Mucosa of descending colon (tissue), 3 donors: ENCODE results near the gene WNK2. TPM values are rescaled to one million over a fixed set of nuclear protein-coding genes. Genes with fewer than 3 reads are reported as not detected.
A peak's percentile ranks its signal among the peaks of the same experiment; 100 is the strongest.

ENCODE experiments used
- ATAC-seq: fragments of 200-7000 bp; cut with Tn5 transposase; one replicate; pipeline ENCODE4 v1.9.1; 2020; ENCODE audit warnings: mild to moderate bottlenecking, moderate library complexity
- DNase-seq, 3 donors: peaks; one replicate each; pipeline ENCODE4 v3.0.0-alpha.2; 2020
- H3K36me3 ChIP-seq: fragments of 200-600 bp; one replicate; pipeline ENCODE4 v1.8.0; 2021; ENCODE audit warnings: low read depth, mild to moderate bottlenecking
- H3K4me1 ChIP-seq: fragments of 200-600 bp; one replicate; pipeline ENCODE4 v1.8.0; 2021; ENCODE audit warnings: low read depth, mild to moderate bottlenecking
- H3K4me3 ChIP-seq: fragments of 200-600 bp; one replicate; pipeline ENCODE4 v1.8.0; 2021; ENCODE audit warnings: mild to moderate bottlenecking
- H3K9me3 ChIP-seq: fragments of 200-600 bp; one replicate; pipeline ENCODE4 v1.8.0; 2021; ENCODE audit warnings: mild to moderate bottlenecking
- intact Hi-C, 2 donors: fragments of 100-400 bp; cut with DNase I in 1 of 2; cut with micrococcal nuclease in 1 of 2; formaldehyde crosslinking; loops; one replicate each; pipeline versions ENCODE4 v1.11.0 to v1.11.1; 2022; cut with DNase I, micrococcal nuclease
- total RNA-seq, 3 donors: library from RNA; stranded (reverse); fragmentation: NEBNext Ultra II Directional in 2 of 3; extraction: Animal tissue kit (Norgen Biotek cat#: 25700) in 2 of 3; gene quantifications; one replicate each; pipeline versions ENCODE4 v1.2.1 to v1.2.4, GENCODE V29; 2021 to 2023
- TF ChIP-seq, protein P1 (sequence below): fragments of 200-600 bp; IDR thresholded peaks from one replicate; pipeline ENCODE4 v1.8.0; 2022; ENCODE audit warnings: antibody characterized with exemption, mild to moderate bottlenecking
- donor health status: DM: no; HTN: no; CAD: no; lungs with moderate emphysema.
- donor health status: DM: no; HTN: no; CAD: no.
- donor health status: DM: no; HTN: yes; CAD: no.

The WNK2 gene
- total RNA-seq, 3 donors from 2014 or later: 175 to 276 (median 201) TPM

DNA sequence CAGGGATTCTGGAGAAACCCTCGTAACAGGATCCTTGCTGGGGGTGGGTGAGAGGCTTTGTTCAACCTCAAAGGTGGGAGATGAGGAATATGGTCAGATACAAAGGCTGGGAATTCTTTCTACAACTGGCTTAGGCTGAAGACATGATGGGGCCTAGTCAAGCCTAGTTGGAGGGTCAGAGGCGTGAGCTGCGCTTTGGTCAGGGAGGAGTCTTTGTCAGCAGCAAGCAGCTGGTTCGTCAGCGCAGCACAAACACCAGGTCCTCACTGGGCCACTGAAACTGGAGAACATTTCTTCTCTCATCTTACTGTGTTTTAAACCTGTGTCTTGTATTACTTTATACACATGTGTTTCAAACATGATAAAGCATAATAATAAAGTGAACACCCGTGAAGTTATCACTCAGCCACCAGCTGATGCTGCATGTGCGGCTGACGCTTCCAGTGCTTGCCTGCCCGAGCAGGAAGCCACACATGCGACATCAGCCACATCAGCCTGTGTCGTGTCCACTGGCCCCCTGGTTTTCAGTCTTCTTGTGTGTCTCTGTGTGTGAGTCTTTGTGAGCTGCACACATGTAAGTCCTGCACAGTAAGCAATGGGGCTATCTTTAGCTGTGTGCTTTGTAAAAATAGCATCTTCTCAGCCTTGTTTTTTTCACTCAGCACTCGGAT lies 81.5 kb downstream of the WNK2 start:
- TF ChIP-seq, protein P1, sequence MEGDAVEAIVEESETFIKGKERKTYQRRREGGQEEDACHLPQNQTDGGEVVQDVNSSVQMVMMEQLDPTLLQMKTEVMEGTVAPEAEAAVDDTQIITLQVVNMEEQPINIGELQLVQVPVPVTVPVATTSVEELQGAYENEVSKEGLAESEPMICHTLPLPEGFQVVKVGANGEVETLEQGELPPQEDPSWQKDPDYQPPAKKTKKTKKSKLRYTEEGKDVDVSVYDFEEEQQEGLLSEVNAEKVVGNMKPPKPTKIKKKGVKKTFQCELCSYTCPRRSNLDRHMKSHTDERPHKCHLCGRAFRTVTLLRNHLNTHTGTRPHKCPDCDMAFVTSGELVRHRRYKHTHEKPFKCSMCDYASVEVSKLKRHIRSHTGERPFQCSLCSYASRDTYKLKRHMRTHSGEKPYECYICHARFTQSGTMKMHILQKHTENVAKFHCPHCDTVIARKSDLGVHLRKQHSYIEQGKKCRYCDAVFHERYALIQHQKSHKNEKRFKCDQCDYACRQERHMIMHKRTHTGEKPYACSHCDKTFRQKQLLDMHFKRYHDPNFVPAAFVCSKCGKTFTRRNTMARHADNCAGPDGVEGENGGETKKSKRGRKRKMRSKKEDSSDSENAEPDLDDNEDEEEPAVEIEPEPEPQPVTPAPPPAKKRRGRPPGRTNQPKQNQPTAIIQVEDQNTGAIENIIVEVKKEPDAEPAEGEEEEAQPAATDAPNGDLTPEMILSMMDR: no peak
- Histone ChIP-seq H3K36me3 (no peaks in the 10 kb centered on the region), H3K9me3 (no peaks in the 10 kb centered on the region), H3K4me3 (no peak overlapping the region), H3K4me1 (peaks cover 16% of the 10 kb centered on the region)
- DNase-seq (peak in 1 of 3 donors; percentile 18), ATAC-seq (no peak)
- intact Hi-C loops: no loop called here

GRCh38 chr9:93265972-93266371 lies 82.0 kb downstream of the WNK2 start:
- intact Hi-C loops: no loop called here
- peaks cover 16% of the 10 kb centered on the region for H3K4me1 ChIP-seq
- TF ChIP-seq, protein P1: no peak
- H3K36me3 ChIP-seq: no peaks in the 10 kb centered on the region
- H3K4me3 ChIP-seq: no peak overlapping the region
- DNase-seq: peak in 1 of 3 donors; percentile 21
- ATAC-seq: no peak
- no peaks in the 10 kb centered on the region for H3K9me3 ChIP-seq

DNA sequence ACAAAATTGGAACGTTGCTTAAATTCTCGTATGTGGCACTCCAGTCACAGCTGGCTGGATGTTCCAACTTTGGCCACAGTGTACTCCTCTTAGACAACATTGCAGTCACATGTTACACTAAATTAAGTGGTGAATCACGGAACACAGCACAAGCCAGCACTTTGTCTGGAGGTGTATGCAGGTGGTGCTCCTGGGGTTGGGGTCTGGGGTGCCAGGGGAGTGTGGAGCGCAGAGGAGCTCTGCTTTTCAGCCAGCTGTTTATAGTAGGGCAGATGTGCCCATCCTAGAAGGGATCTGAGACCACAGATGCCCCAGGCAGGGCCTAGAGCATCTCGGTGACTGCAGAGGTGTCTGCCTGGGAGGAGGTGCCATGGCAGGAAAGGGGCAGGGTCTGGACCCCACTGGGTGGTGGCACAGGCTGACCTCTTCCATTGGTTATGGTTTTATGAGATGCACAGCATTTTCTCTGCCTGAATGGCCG lies 82.6 kb downstream of the WNK2 start:
- Histone ChIP-seq H3K9me3 (no peaks in the 10 kb centered on the region), H3K4me1 (peaks cover 16% of the 10 kb centered on the region), H3K36me3 (no peaks in the 10 kb centered on the region), H3K4me3 (no peak overlapping the region)
- TF ChIP-seq, protein P1: no peak
- intact Hi-C loops: no loop called here
- ATAC-seq (no peak), DNase-seq (no peak)

DNA sequence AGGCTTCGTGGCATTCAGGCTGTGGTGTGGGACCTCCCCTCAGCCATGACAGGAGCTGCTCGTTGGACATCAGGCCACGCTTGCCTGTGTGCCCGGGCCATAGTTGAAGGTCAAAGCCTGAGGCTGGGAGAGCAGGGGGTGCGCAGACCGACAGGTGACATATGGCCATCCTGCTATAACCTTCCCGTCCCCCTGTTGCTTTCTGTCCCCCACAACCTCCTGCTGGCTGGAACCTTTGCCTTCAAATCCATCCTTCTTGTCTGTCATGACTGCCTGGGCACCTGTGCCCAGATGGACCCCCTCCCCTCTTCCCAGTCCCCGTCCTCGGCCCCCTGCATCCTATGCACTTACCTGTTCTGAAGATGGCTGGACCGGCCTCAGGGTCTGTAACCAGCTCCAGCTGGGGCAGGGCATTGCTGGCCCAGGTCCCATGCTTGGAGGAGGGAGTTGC lies 83.2 kb downstream of the WNK2 start:
- Histone ChIP-seq H3K9me3 (no peaks in the 10 kb centered on the region), H3K4me1 (peaks cover 16% of the 10 kb centered on the region), H3K4me3 (no peak overlapping the region), H3K36me3 (no peaks in the 10 kb centered on the region)
- DNase-seq (peak in 2 of 3 donors; percentile 25 to 49), ATAC-seq (no peak)
- intact Hi-C loops: no loop called here
- TF ChIP-seq, protein P1: no peak

- DNase-seq (peak in 2 of 3 donors; percentile 41 to 51), ATAC-seq (peak; percentile 46)
- intact Hi-C loops: no loop called here
- TF ChIP-seq, protein P1: no peak
- H3K4me3 ChIP-seq: no peak overlapping the region
- H3K9me3 ChIP-seq: no peaks in the 10 kb centered on the region
- H3K36me3 ChIP-seq: no peaks in the 10 kb centered on the region
- H3K4me1 ChIP-seq: peaks cover 13% of the 10 kb centered on the region
Observed at GRCh38 chr9:93267681-93268505, 84.0 kb downstream of the WNK2 start.
